Left hindlimb (tissue), 1 donor: ENCODE data around the gene MARCHF2.
"Not testable (repeated sequence)": the region's sequence is repeated elsewhere in the genome, so short reads cannot be mapped to it uniquely, and the experiment has no call there.

Experiments
- DNase-seq: peaks from one replicate; pipeline ENCODE4 v3.0.0-alpha.2; 2018

Gene MARCHF2

GRCh38 chr19:8413629-8413995 is 507 bp downstream of the MARCHF2 start:
- DNase-seq = no peak

GRCh38 chr19:8416796-8417195 is 3.7 kb downstream of the MARCHF2 start:
- DNase-seq = no peak

- no peak for DNase-seq
These were observed 8.7 kb downstream of the MARCHF2 start for GRCh38 chr19:8421484-8422461.

- peak; percentile 89 for DNase-seq
These were observed 10.7 kb downstream of the MARCHF2 start for GRCh38 chr19:8423817-8424223.

- not testable (repeated sequence) for DNase-seq
These were observed 12.2 kb downstream of the MARCHF2 start for GRCh38 chr19:8425331-8425730.

- no peak for DNase-seq
These were observed 13.2 kb downstream of the MARCHF2 start for GRCh38 chr19:8426283-8426682.

GRCh38 chr19:8429044-8429443 is 15.9 kb downstream of the MARCHF2 start:
- DNase-seq = no peak

GRCh38 chr19:8429826-8430225 is 16.7 kb downstream of the MARCHF2 start:
- DNase-seq = no peak

GRCh38 chr19:8430650-8431049 is 17.5 kb downstream of the MARCHF2 start:
- no peak for DNase-seq

- no peak for DNase-seq
These were observed 25.1 kb downstream of the MARCHF2 start for GRCh38 chr19:8438236-8438635.

GRCh38 chr19:8441725-8442544 is 28.8 kb downstream of the MARCHF2 start:
- DNase-seq = no peak

- DNase-seq = not testable (repeated sequence)
These were observed 31.1 kb downstream of the MARCHF2 start for GRCh38 chr19:8444140-8444676.

GRCh38 chr19:8444677-8445487 is 31.8 kb downstream of the MARCHF2 start, which contains the start of gene HNRNPM:
Gene HNRNPM (plus strand): TSS chr19:8444975. CDS start chr19:8444999, 24 bp downstream.
- DNase-seq = peak; percentile 99

GRCh38 chr19:8445488-8446001 is 32.4 kb downstream of the MARCHF2 start:
- DNase-seq = peak; percentile 67

- DNase-seq = no peak
These were observed 33.1 kb downstream of the MARCHF2 start for GRCh38 chr19:8446061-8446709.

- DNase-seq = no peak
These were observed 36.7 kb downstream of the MARCHF2 start for GRCh38 chr19:8449830-8450229.

GRCh38 chr19:8451377-8451776 is 38.3 kb downstream of the MARCHF2 start:
- DNase-seq = no peak

GRCh38 chr19:8451885-8452284 is 38.8 kb downstream of the MARCHF2 start:
- no peak for DNase-seq

GRCh38 chr19:8452446-8453123 is 39.5 kb downstream of the MARCHF2 start:
- no peak for DNase-seq

GRCh38 chr19:8453616-8454015 is 40.5 kb downstream of the MARCHF2 start:
- DNase-seq = no peak

GRCh38 chr19:8454218-8454617 is 41.1 kb downstream of the MARCHF2 start:
- no peak for DNase-seq
